ENCODE results near the gene RHOH. TPM values are rescaled to one million over a fixed set of nuclear protein-coding genes. Genes with fewer than 3 reads are reported as not detected.
A peak's percentile ranks its signal among the peaks of the same experiment; 100 is the strongest.

The RHOH gene
- total and polyA plus RNA-seq, 8 donors: 0.29 to 10.1 (median 0.78) TPM

GRCh38 chr4:40193578-40193977 is 3.3 kb upstream of the RHOH start:
- intact Hi-C loops (cut with DNase I): no loop called here
- no peaks in the 10 kb centered on the region for H3K36me3 ChIP-seq
- no peak for ATAC-seq
- no peaks in the 10 kb centered on the region for H3K9me3 ChIP-seq
- no peak overlapping the region for H3K4me3 ChIP-seq
- no peak overlapping the region for H3K27ac ChIP-seq
- no peak for TF ChIP-seq CTCF (IDR thresholded peaks at IDR 0.05)
- peaks cover 0 to 7% of the 10 kb centered on the region in 2 donors for H3K4me1 ChIP-seq
- H3K27me3 ChIP-seq: no peaks in the 10 kb centered on the region
- DNase-seq: no peak

GRCh38 chr4:40194602-40195161 is 2.1 kb upstream of the RHOH start:
- intact Hi-C loops (cut with DNase I): no loop called here

DNA sequence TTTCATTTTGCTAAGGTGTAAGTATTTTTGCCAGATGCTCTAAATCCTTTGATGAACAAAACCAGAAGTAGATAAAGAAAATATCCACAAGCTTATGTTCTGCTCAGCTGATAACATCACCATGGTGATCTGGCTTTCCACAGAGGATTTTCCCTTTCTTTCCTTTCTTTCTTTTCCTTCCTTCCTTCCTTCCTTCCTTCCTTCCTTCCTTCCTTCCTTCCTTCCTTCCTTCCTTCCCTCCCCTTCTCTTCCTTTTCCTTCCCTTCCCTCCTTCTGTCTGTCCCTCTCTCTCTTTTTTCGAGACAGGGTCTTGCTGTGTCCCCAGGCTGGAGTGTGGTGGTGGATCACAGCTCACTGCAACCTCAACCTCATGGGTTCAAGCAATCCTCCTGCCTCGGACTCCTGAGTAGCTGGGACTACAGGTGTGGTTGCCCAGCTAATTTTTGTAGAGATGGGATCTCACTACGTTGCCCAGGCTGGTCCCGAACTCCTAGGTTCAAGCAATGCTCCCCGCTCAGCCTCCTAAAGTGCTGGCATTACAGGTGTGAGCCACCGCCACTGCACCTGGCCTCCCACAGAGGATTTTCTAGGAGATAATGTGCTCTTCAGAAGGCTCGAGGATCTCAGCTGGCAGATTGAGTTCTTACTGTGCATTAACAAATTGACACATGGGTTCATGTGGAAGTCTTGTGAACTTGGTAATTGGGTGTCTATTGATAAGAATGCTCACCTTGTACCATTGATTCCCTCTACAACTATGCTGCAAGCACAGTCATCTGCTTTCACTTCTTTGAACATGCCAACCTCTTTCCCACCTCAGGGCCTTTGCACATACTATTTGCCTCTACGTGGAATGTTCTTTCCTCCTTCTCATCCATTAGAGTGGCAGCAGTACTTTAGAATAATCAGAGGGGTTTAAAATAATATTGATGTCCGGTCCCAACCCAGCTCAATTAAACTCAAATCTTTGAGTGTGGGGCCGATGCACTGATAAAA is 1.4 kb upstream of the RHOH start:
- intact Hi-C loops (cut with DNase I): no loop called here
- ATAC-seq: no peak
- DNase-seq: no peak
- Histone ChIP-seq H3K27me3 (no peaks in the 10 kb centered on the region), H3K4me1 (peaks cover 0 to 19% of the 10 kb centered on the region in 2 donors), H3K9me3 (no peaks in the 10 kb centered on the region), H3K4me3 (no peak overlapping the region), H3K27ac (peak overlapping the region in 1 of 2 donors; percentile 37), H3K36me3 (no peaks in the 10 kb centered on the region)
- TF ChIP-seq CTCF (IDR thresholded peaks at IDR 0.05): no peak

More at GRCh38 chr4:40194602-40195161, 2.1 kb upstream of the RHOH start:
- H3K9me3 ChIP-seq: no peaks in the 10 kb centered on the region
- H3K4me1 ChIP-seq: peaks cover 0 to 13% of the 10 kb centered on the region in 2 donors
- H3K36me3 ChIP-seq: no peaks in the 10 kb centered on the region
- ATAC-seq (peak; percentile 19), DNase-seq (no peak)
- H3K27ac ChIP-seq: peak overlapping the region in 1 of 2 donors; percentile 37
- no peaks in the 10 kb centered on the region for H3K27me3 ChIP-seq
- no peak overlapping the region for H3K4me3 ChIP-seq
- TF ChIP-seq CTCF (IDR thresholded peaks at IDR 0.05): no peak

GRCh38 chr4:40196272-40196671 is 559 bp upstream of the RHOH start:
- no peaks in the 10 kb centered on the region for H3K36me3 ChIP-seq
- H3K27me3 ChIP-seq: no peaks in the 10 kb centered on the region
- TF ChIP-seq CTCF (IDR thresholded peaks at IDR 0.05): no peak
- H3K27ac ChIP-seq: peak overlapping the region in 1 of 2 donors; percentile 92
- H3K9me3 ChIP-seq: no peaks in the 10 kb centered on the region
- H3K4me3 ChIP-seq: peak overlapping the region in 1 of 2 donors; percentile 32
- no peak for ATAC-seq
- H3K4me1 ChIP-seq: peaks cover 0 to 21% of the 10 kb centered on the region in 2 donors
- no peak for DNase-seq
- intact Hi-C loops (cut with DNase I): no loop called here
